ENCODE results near the gene NLRC4.
A peak's percentile ranks its signal among the peaks of the same experiment; 100 is the strongest.
"Not testable (repeated sequence)": the region's sequence is repeated elsewhere in the genome, so short reads cannot be mapped to it uniquely, and the experiment has no call there.

NLRC4 gene

DNA sequence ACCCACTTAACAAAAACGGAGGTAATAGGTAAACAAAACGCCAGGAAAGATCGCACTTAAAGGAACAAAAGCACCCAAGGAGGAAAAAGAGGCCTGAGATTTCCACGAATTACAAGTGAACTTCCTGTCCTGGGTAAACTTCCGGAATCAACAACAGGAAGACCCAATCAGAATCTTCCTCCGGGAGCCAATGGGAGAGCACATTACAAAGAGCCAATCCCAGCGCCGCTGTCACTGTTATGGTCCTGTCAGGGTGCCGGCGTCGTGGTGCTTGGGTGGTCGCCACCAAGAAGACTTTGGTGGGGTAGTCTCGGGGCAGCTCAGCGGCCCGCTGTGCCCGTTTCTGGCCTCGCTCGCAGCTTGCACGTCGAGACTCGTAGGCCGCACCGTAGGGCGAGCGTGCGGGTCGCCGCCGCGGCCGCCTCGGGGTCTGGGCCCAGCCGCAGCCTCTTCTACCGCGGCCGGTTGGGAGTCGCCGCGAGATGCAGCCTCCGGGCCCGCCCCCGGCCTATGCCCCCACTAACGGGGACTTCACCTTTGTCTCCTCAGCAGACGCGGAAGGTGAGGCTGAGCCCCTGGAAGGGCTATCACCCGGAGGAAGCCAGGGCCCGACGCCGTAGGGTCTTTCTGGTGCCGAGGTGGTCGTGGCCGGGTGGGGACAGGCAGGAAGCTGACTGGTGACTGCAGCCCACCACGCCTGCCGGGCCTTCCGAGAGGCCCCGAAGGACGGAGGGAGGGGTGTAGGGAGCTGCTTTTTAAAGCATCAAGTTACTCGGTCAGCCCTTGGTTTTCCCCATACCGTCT, 13.2 kb upstream of the NLRC4 start, which contains the start of gene YIPF4:
TSS of gene YIPF4 (plus strand) at position 231 of the 804 bp plus-strand sequence. CDS start at position 483, 252 bp downstream.
- H3K9me3 ChIP-seq = no peaks in the 10 kb centered on the region
- peaks cover 24% of the 10 kb centered on the region for H3K4me1 ChIP-seq
- peaks cover 9% of the 10 kb centered on the region; the same call in 1 of the 2 replicates for H4K20me1 ChIP-seq
- H3K36me3 ChIP-seq = peaks cover 24% of the 10 kb centered on the region
- no peaks in the 10 kb centered on the region for H3K27me3 ChIP-seq
- peak within 1 kb of the TSS; percentile 83 for H3K4me2 ChIP-seq
- H3K9ac ChIP-seq = peak within 1 kb of the TSS; percentile 94
- peak within 1 kb of the TSS; percentile 91 for H3K27ac ChIP-seq
- no peak for TF ChIP-seq Cebpa-rat (IDR thresholded peaks at IDR 0.05)
- H3K4me3 ChIP-seq = peak within 1 kb of the TSS; percentile 91

DNA sequence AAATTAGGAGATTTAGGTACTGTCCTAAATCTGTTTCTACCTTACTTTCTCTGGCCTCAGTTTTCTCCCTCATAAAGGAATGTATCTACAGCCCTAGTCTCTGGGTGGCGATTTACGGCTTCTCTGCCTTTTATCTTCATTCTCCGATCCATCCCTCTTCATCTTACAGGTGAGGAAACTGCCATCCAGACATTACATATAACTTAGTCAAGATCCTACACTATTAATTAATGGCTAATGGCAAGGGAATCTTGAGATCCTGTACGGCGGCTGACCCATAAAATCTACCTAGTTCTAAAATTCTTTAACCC, 12.6 kb upstream of the NLRC4 start:
- Histone ChIP-seq H3K4me1 (peaks cover 24% of the 10 kb centered on the region), H3K9me3 (no peaks in the 10 kb centered on the region), H3K36me3 (peaks cover 18% of the 10 kb centered on the region), H3K27ac (peak overlapping the region; percentile 91), H3K4me2 (peak overlapping the region; percentile 83), H3K27me3 (no peaks in the 10 kb centered on the region), H3K9ac (peak overlapping the region; percentile 94), H3K4me3 (peak overlapping the region; percentile 91), H4K20me1 (peaks cover 5% of the 10 kb centered on the region; the same call in 1 of the 2 replicates)
- no peak for TF ChIP-seq Cebpa-rat (IDR thresholded peaks at IDR 0.05)

DNA sequence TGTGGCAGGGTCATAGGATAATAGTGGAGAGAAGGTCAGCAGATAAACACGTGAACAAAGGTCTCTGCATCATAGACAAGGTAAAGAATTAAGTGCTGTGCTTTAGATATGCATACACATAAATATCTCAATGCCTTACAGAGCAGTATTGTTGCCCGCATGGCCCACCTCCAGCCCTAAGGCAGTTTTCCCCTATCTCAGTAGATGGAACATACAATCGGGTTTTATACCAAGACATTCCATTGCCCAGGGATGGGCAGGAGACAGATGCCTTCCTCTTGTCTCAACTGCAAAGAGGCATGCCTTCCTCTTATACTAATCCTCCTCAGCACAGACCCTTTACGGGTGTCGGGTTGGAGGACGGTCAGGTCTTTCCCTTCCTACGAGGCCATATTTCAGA, 11.1 kb upstream of the NLRC4 start:
- peaks cover 24% of the 10 kb centered on the region for H3K4me1 ChIP-seq
- H3K9me3 ChIP-seq, H3K36me3 ChIP-seq, H3K4me2 ChIP-seq, H3K27ac ChIP-seq, H3K27me3 ChIP-seq, H3K9ac ChIP-seq, H4K20me1 ChIP-seq, H3K4me3 ChIP-seq: not testable (repeated sequence)

DNA sequence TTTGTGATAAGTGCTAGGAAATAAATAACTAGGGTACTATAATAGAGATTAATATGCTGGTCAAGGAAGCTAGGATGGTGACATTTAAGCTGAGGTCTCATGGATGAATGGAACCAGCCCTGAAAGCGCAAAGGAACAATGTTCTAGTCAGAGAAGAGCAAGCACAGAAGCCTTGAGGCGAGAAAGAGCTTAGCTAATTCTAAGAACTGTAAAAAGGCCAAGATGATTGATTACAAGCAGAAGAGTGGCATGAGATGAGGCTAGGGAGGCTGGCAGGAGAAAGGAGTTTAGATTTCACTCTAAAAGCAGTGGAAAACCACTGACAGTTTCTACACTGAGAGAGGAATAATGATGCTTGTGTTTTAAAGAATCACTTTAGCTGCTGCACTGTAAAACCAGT, 9.6 kb upstream of the NLRC4 start:
- Histone ChIP-seq H3K9ac (no peak overlapping the region), H3K27ac (no peak overlapping the region), H3K27me3 (no peaks in the 10 kb centered on the region), H3K4me1 (peaks cover 15% of the 10 kb centered on the region), H4K20me1 (no peaks in the 10 kb centered on the region), H3K4me2 (no peak overlapping the region), H3K36me3 (no peaks in the 10 kb centered on the region), H3K4me3 (no peak overlapping the region), H3K9me3 (no peaks in the 10 kb centered on the region)
- no peak for TF ChIP-seq Cebpa-rat (IDR thresholded peaks at IDR 0.05)

DNA sequence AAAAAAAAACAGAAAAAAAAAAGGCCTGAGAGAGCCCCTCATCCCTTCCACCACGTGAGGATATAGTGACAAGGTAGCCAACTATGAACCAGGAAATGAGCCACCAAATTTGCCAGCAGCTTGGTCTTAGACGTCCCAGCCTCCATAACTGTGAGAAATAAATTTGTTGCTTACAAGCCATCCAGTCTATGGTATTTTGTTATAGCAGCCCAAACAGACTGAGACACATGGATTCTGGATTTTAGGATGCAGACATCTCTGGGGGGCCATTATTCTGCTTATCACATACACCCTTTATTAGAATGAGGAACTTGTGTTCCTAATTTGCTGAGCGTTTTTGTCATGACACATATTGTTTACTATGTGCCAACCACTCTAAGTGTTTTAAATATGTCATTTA, 7.6 kb upstream of the NLRC4 start:
- H3K27me3 ChIP-seq = no peaks in the 10 kb centered on the region
- H3K4me1 ChIP-seq = peaks cover 5% of the 10 kb centered on the region; the same call in 1 of the 2 replicates
- H4K20me1 ChIP-seq = no peaks in the 10 kb centered on the region
- no peaks in the 10 kb centered on the region for H3K9me3 ChIP-seq
- no peaks in the 10 kb centered on the region for H3K36me3 ChIP-seq
- no peak overlapping the region for H3K27ac ChIP-seq
- no peak overlapping the region for H3K4me3 ChIP-seq
- TF ChIP-seq Cebpa-rat (IDR thresholded peaks at IDR 0.05) = no peak
- H3K9ac ChIP-seq = no peak overlapping the region
- H3K4me2 ChIP-seq = no peak overlapping the region

DNA sequence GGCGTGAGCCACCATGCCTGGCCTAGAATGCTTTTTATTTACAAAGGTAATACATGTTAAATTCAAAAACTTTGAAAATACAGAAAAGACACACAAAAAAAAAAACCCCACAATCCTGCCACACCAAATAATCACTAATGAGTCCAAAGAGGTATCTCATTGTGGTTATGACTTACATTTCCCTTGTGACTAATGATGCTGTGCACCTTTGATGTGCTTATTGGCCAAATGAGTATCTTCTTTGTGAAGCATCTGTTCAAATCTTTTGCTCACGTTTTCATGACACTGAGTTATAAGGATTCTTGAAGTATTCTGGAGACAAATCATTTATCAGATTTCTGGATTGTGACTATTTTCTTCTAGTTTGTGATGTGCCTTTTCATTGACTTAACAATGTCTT, 6.4 kb upstream of the NLRC4 start:
- Histone ChIP-seq H3K9ac (no peak overlapping the region), H3K36me3 (no peaks in the 10 kb centered on the region), H3K27ac (no peak overlapping the region), H3K4me3 (no peak overlapping the region), H4K20me1 (no peaks in the 10 kb centered on the region), H3K9me3 (no peaks in the 10 kb centered on the region), H3K4me1 (no peaks in the 10 kb centered on the region), H3K4me2 (no peak overlapping the region), H3K27me3 (no peaks in the 10 kb centered on the region)
- no peak for TF ChIP-seq Cebpa-rat (IDR thresholded peaks at IDR 0.05)

DNA sequence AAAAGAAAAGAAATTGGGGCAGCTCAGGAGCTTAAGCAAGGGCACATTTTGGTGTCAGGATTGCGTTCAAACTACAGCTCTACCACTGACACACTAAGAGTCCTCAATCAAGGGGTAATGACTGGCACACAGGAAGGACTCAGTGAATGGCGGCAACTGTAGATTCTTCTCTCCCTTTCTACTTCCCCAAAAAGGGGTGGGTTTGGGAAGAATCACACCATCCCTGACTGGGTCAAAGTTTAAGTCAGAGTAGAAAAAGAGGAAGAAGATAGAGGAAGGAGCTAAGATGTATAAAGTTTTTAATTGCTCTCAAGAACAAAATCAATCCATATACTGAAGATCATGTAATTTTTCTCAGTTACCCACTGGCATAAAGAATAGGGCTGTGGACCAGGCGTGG, 2.6 kb downstream of the NLRC4 start:
- no peaks in the 10 kb centered on the region; the same call in 1 of the 2 replicates for H3K4me1 ChIP-seq
- H3K9ac ChIP-seq = no peak overlapping the region
- H3K27ac ChIP-seq = no peak overlapping the region
- H3K27me3 ChIP-seq = no peaks in the 10 kb centered on the region
- no peak for TF ChIP-seq Cebpa-rat (IDR thresholded peaks at IDR 0.05)
- H3K9me3 ChIP-seq = no peaks in the 10 kb centered on the region
- H3K36me3 ChIP-seq = no peaks in the 10 kb centered on the region
- no peak overlapping the region for H3K4me3 ChIP-seq
- H4K20me1 ChIP-seq = no peaks in the 10 kb centered on the region
- H3K4me2 ChIP-seq = no peak overlapping the region

DNA sequence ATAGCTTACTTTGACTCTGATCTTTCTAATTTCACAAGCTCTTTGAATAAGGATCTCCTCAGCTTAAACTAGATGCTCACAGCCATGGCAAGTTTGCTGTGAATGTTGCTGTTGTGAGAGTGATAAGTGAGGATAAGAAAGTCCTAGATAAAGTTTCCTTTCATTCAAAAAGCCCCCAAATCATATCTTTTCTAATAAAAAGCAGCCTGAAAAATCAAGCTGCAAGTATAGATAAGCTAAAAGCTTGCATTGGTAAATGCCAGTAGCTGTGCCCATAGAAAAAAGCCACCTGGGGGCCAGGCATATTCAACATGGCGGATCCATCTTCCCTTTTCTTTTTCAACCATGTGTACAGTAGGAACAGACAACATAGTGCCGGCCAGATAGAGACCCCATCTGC, 4.3 kb downstream of the NLRC4 start:
- Histone ChIP-seq H3K4me1 (no peaks in the 10 kb centered on the region; the same call in 1 of the 2 replicates), H3K27me3 (no peaks in the 10 kb centered on the region), H3K4me2 (no peak overlapping the region), H3K27ac (no peak overlapping the region), H3K36me3 (no peaks in the 10 kb centered on the region), H4K20me1 (no peaks in the 10 kb centered on the region), H3K9ac (no peak overlapping the region), H3K4me3 (no peak overlapping the region), H3K9me3 (no peaks in the 10 kb centered on the region)
- no peak for TF ChIP-seq Cebpa-rat (IDR thresholded peaks at IDR 0.05)

DNA sequence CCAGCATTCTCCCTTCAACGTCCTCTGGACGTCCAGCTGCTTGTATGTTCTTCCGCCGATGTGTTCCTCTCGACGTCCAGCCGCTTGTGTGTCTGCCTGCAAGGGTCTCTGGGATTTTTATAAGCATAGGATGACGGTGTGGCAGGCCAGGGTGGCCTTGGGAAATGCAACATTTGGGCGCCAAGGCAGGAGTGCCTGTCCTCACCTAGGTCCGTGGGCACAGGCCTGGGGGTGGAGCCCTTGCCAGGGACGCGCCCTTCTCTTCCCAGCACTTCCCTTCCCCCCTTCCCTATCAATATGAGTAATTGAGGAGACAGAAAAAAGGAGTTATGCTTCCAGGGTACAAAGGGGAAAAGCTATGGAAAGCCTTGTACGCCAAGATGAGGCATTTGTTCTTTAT, 6.4 kb downstream of the NLRC4 start:
- TF ChIP-seq Cebpa-rat (IDR thresholded peaks at IDR 0.05) = no peak
- H3K36me3 ChIP-seq = no peaks in the 10 kb centered on the region
- no peak overlapping the region for H3K9ac ChIP-seq

DNA sequence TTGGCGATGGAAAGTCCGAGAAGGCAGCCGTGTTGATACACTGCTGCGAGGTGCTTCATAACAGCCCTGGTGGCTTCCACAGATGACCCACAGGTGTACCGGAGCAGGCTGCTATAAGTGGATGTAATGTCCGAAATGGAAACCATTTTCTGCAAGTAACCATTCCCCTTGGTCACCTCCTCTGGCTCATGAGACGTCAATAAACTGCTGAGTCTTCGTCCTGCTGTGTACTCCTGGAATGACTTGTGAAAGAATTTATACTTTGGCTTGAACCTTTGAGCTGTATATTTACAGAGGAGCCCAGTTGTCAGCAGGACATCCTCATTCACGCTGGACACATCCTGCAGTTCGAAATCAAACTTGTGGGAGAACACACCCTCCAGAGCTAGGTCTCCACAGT, 14.4 kb downstream of the NLRC4 start:
- no peak for TF ChIP-seq Cebpa-rat (IDR thresholded peaks at IDR 0.05)
- Histone ChIP-seq H3K9me3 (no peaks in the 10 kb centered on the region), H3K4me1 (no peaks in the 10 kb centered on the region), H3K27me3 (no peaks in the 10 kb centered on the region), H3K4me3 (no peak overlapping the region), H3K36me3 (no peaks in the 10 kb centered on the region), H4K20me1 (no peaks in the 10 kb centered on the region), H3K9ac (no peak overlapping the region), H3K27ac (no peak overlapping the region), H3K4me2 (no peak overlapping the region)

More for the DNA sequence above, 6.4 kb downstream of the NLRC4 start:
- H3K4me2 ChIP-seq = no peak overlapping the region
- H3K27me3 ChIP-seq = no peaks in the 10 kb centered on the region
- H3K4me1 ChIP-seq = no peaks in the 10 kb centered on the region; the same call in 1 of the 2 replicates
- no peaks in the 10 kb centered on the region for H4K20me1 ChIP-seq
- no peak overlapping the region for H3K27ac ChIP-seq
- H3K4me3 ChIP-seq = no peak overlapping the region
- H3K9me3 ChIP-seq = no peaks in the 10 kb centered on the region

Measured in BLaER1 (cell line).